Measurements from ENCODE around the gene NEU1. TPM values are rescaled to one million over a fixed set of nuclear protein-coding genes. Genes with fewer than 3 reads are reported as not detected.
"Not testable (repeated sequence)": the region's sequence is repeated elsewhere in the genome, so short reads cannot be mapped to it uniquely, and the experiment has no call there.

The NEU1 gene
- total RNA-seq, 1 experiment from 2014 or later: 34.3 TPM

DNA sequence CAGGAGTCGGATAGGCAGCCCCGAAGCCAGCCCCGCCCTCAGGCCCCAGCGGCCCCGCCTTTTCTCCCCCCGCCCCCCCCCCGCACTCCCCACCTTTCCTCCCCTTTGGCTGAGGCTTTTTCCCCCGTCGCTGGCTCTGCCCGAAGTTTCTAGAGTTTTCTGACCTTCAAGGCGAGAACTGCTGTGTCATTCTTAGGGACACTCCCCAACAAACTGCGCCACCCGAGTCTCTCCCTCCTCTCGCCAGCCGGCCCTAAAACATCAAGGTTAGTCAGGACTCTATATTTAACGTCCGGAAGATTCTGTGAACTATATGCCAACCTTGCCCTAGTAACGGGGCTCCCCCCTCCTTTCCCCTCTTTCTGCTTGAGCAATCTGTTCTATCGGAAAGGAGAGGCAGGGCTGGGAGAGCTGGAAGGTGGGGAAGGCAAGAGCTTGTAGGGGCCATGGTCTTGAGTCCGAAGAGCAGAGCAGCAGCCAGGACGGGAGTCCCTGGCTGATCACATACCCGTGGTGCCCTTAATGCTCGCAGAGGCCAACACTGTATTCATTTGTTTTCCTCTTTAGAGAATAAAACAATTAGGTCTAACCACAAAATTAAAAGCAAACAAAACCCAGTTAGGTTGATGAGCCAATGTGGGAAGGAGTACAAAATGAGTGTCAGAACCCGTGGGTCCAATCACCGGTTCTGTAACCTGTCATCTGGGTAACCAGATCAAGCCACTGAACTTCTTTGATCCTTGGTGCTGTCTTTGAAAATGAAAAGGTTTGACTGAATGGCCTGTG lies 40.4 kb downstream of the NEU1 start:
- CTCF ChIA-PET: no interaction called here
- TF ChIP-seq, protein P1, sequence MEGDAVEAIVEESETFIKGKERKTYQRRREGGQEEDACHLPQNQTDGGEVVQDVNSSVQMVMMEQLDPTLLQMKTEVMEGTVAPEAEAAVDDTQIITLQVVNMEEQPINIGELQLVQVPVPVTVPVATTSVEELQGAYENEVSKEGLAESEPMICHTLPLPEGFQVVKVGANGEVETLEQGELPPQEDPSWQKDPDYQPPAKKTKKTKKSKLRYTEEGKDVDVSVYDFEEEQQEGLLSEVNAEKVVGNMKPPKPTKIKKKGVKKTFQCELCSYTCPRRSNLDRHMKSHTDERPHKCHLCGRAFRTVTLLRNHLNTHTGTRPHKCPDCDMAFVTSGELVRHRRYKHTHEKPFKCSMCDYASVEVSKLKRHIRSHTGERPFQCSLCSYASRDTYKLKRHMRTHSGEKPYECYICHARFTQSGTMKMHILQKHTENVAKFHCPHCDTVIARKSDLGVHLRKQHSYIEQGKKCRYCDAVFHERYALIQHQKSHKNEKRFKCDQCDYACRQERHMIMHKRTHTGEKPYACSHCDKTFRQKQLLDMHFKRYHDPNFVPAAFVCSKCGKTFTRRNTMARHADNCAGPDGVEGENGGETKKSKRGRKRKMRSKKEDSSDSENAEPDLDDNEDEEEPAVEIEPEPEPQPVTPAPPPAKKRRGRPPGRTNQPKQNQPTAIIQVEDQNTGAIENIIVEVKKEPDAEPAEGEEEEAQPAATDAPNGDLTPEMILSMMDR (conservative IDR thresholded peaks at IDR 0.05; ENCODE audit: low read depth, low read length): no peak
- no peak for TF ChIP-seq EZH2 (IDR thresholded peaks at IDR 0.05; ENCODE audit: borderline replicate concordance, low read depth, low read length, poor library complexity, severe bottlenecking)
- BruUV-seq (replicated peaks): TSS peak; percentile 66
- Histone ChIP-seq H3K4me3 (ENCODE audit: low read depth, low read length, poor library complexity, severe bottlenecking) (peak overlapping the region; percentile 62), H3K36me3 (ENCODE audit: insufficient read depth, low read length, poor library complexity, severe bottlenecking) (no peaks in the 10 kb centered on the region), H3K27me3 (replicated peaks; ENCODE audit: insufficient read depth, low read depth, low read length, poor library complexity) (no peaks in the 10 kb centered on the region), H3K27ac (ENCODE audit: low read depth, low read length, poor library complexity, severe bottlenecking) (peak overlapping the region; percentile 86), H3K9me3 (ENCODE audit: low read depth, low read length, poor library complexity, severe bottlenecking) (no peaks in the 10 kb centered on the region), H3K4me1 (ENCODE audit: insufficient read depth, low read length, poor library complexity, severe bottlenecking) (peaks cover 7% of the 10 kb centered on the region)
- POLR2A ChIA-PET (ENCODE audit: low non-redundant PET): interaction anchor here (0.6 kb wide), 1 partner anchor 14 kb away, joined by 10 read pairs; no protein-coding TSS in a partner anchor
- intact Hi-C loops (cut with micrococcal nuclease; ENCODE audit: unreplicated experiment): no loop called here
- DNase-seq (ENCODE audit: low spot score): peak; percentile 72

GRCh38 chr6:31821301-31822035 lies 41.2 kb downstream of the NEU1 start:
- peak; percentile 81 for DNase-seq (ENCODE audit: low spot score)
- ChIA-PET CTCF (no interaction called here), POLR2A (ENCODE audit: low non-redundant PET) (no interaction called here)
- intact Hi-C loops (cut with micrococcal nuclease; ENCODE audit: unreplicated experiment): no loop called here
- TSS peak; percentile 69 for BruUV-seq (replicated peaks)
- H3K9me3 ChIP-seq (ENCODE audit: low read depth, low read length, poor library complexity, severe bottlenecking): no peaks in the 10 kb centered on the region
- peaks cover 7% of the 10 kb centered on the region for H3K4me1 ChIP-seq (ENCODE audit: insufficient read depth, low read length, poor library complexity, severe bottlenecking)
- H3K36me3 ChIP-seq (ENCODE audit: insufficient read depth, low read length, poor library complexity, severe bottlenecking): no peaks in the 10 kb centered on the region
- H3K27ac ChIP-seq (ENCODE audit: low read depth, low read length, poor library complexity, severe bottlenecking): peak overlapping the region; percentile 86
- no peaks in the 10 kb centered on the region for H3K27me3 ChIP-seq (replicated peaks; ENCODE audit: insufficient read depth, low read depth, low read length, poor library complexity)
- peak overlapping the region; percentile 62 for H3K4me3 ChIP-seq (ENCODE audit: low read depth, low read length, poor library complexity, severe bottlenecking)
- TF ChIP-seq EZH2 (IDR thresholded peaks at IDR 0.05; ENCODE audit: borderline replicate concordance, low read depth, low read length, poor library complexity, severe bottlenecking): no peak
- TF ChIP-seq, protein P1 (conservative IDR thresholded peaks at IDR 0.05; ENCODE audit: low read depth, low read length): no peak

GRCh38 chr6:31820399-31820798 lies 42.2 kb downstream of the NEU1 start:
- H3K4me1 ChIP-seq (ENCODE audit: insufficient read depth, low read length, poor library complexity, severe bottlenecking); BruUV-seq (replicated peaks); H3K27me3 ChIP-seq (replicated peaks; ENCODE audit: insufficient read depth, low read depth, low read length, poor library complexity); intact Hi-C loops (cut with micrococcal nuclease; ENCODE audit: unreplicated experiment); CTCF ChIA-PET; H3K9me3 ChIP-seq (ENCODE audit: low read depth, low read length, poor library complexity, severe bottlenecking); H3K36me3 ChIP-seq (ENCODE audit: insufficient read depth, low read length, poor library complexity, severe bottlenecking); H3K27ac ChIP-seq (ENCODE audit: low read depth, low read length, poor library complexity, severe bottlenecking); H3K4me3 ChIP-seq (ENCODE audit: low read depth, low read length, poor library complexity, severe bottlenecking); DNase-seq (ENCODE audit: low spot score): not testable (repeated sequence)
- POLR2A ChIA-PET (ENCODE audit: low non-redundant PET): interaction anchor here (0.7 kb wide), 1 partner anchor 117 kb away, joined by 6 read pairs; the partner anchor contains the start of gene ABHD16A

Data from A673 (cell line).